ENCODE data around the gene GMCL1.
"Not testable (repeated sequence)": the region's sequence is repeated elsewhere in the genome, so short reads cannot be mapped to it uniquely, and the experiment has no call there.

GMCL1 gene, protein sequence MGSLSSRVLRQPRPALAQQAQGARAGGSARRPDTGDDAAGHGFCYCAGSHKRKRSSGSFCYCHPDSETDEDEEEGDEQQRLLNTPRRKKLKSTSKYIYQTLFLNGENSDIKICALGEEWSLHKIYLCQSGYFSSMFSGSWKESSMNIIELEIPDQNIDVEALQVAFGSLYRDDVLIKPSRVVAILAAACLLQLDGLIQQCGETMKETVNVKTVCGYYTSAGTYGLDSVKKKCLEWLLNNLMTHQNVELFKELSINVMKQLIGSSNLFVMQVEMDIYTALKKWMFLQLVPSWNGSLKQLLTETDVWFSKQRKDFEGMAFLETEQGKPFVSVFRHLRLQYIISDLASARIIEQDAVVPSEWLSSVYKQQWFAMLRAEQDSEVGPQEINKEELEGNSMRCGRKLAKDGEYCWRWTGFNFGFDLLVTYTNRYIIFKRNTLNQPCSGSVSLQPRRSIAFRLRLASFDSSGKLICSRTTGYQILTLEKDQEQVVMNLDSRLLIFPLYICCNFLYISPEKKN

DNA sequence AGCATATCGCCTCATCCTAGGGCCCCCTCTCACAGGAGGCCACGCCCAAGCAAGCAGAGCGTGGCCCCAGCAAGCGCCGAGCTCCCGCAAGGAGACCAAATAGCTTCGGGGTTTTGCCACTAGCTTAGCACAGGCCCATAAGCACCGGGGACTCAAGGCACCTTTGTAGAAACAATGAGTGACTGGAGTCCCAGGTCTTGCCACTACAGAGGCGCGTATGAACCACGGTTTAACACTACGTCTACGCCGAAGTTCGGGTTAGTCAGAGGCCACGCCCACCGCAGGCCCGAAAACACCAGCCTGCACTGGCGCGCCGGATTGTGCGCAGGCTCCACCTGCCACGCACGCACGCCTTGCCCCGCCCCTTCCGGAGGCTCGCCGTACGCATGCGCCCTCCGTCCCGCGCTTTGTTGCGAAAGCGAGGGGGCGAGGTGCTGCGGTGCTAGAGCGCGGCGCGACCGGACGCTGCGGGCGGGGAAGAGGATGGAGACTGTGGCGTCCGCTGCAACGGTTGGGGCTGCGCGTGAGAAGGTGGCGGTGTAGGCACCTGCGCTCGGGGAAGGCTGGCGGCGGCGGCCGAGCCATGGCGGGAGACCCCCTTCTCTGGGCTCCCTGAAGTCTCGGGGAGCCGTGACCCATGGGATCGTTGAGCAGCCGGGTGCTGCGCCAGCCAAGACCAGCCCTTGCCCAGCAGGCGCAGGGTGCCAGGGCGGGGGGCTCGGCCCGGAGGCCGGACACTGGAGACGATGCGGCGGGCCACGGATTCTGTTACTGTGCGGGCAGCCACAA, at the start of gene GMCL1:
Gene GMCL1, plus strand, starts transcription at position 405 of the 789 bp plus-strand sequence. Its CDS starts 233 bp downstream, at position 638.
- peak; percentile 98 for DNase-seq

DNA sequence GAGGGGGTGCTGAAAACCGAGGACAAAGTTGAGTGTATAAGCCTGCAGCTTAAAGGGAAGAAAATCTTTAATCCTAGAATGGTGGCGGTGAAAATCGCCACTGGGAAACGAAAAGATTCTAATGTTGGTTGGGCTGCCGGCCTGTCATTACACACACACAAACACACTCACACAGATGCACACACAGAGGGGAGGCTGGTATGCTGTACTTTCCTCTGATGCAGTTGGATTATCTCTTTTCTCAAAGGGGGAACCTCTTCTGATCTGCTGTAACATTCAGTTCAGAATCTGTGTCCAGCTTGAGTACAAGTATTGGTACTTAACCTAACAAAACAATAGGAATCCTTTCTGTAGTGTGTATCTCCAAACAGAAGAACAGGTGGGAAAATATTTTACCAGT, 48.5 kb upstream of the GMCL1 start:
- DNase-seq = no peak

DNA sequence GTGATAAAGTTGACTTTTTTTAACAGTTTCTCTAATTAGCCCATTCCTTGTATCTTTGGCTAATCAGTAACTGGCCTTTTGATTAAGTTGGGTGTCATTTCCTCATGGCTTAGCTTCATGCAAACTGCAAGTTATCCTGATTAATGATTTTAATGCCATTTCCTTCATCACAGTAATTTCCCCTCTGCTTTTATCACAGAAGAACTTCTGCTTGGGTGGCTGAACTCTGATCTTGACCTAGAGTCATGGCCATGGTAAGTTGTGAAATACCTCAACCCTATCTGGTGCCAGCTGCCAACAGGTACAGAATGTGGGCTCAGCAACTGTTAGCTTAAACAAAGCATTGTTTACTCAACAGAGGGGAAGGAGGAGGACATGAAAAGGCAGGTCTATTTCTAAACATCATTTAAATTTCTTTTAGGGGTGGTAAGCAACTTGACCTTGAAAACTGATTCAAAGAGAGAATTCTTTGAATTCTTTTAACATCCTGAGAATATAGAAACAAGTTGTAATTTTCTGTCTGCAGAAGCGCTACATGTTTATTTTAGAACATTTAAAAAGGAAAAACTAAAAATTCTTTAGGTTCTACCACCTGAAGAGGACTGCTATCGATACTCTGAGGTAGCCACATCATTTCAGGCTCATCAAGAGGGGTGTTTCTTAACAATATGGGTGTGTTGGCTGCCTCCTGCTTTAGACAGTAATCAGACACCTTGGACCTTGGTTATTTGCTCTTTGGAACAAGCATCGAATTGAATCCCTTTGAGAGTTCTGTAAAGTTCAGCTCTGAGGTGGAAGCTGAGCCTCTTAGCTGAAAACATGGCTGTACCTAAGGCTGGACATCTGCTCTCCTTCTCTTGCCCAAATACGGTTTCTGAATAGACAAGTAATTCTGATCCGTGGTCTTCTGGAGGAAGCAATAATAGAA, 47.9 kb upstream of the GMCL1 start:
- DNase-seq = no peak

DNA sequence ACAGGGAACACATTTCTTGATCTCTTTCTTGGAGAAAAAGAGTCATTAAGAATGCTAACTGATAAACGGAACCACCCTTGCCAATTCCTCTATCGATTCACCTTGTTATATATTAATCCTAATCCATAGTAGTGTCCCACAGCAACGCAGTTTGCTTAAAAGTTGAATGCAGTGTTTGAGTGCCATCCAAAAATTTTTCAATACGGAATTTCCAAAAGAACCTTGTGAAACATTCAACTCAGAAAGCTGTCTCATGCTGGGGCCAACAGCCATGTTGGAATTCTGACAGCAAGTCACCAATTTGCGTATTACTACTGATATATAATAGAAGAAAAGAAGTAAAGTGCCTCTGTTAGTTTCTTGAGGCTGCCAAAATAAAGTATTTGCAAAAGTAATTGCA, 45.2 kb upstream of the GMCL1 start:
- DNase-seq = no peak

DNA sequence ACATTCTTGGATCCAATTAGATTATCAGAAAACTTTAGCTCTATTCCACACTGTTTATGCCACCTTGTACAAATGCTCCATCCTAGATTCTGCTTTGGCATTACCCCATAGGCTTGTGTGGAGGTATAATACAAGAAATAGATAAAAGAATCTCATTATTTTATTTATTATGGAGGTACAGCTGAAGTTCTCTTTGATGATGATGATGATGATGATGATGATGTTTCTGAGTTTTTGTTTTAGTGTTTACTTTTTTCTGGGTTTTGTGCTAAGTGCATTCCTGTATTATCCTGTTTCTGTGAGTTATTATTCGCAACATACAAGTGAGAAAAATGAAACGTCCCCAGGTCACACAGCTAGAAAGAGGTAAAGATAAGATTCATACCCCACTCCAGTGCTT, 44.1 kb upstream of the GMCL1 start:
- no peak for DNase-seq

DNA sequence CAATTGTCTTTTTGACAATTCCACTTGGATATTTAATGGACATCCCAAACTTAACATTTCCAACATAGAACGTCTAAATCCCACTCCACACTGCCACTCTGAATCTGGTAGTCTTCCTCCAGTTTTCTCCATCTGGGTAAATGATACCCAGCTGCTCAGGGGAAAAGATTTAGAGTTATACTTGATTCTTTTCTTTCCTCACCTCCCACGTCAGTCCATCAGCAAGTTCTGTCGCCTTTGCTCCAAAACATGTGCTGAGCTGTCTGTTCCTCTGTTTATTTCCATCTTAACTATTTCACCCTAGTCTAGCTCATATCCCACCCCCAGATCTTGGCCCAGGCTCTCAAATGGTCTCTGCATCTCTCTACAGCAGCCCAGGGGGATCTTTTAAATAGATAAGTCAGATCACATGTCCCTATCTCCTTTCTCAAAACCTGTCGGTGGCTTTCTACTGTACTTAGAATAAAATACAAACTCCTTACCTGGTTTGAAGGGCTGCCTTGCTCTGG, 43.4 kb upstream of the GMCL1 start:
- no peak for DNase-seq

DNA sequence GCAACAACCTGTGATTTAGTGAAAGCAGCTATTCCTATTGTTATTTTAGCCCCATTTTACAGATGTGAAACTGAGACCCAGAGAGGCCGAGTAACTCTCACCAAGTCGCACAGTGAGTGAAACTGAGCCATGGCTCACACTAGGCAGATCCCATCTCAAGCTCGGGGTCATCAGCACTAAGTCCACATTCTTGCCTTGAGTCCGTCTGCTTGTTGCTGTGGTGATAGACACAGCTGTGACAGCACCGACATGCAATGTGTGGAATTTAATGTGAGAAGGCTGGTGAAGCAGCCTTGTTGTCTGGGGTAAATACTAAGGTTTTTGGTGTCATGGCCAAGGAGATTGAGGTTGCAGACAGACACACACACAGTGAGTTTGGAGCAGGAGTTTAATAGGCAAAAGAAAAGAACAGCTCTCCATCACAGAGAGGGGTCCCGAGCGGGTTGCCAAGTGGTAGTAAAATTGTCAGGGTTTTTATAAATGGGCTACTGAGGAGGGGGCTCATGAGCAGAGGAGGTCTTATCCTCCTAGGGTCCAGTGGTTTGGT, 40.2 kb upstream of the GMCL1 start:
- DNase-seq = no peak

DNA sequence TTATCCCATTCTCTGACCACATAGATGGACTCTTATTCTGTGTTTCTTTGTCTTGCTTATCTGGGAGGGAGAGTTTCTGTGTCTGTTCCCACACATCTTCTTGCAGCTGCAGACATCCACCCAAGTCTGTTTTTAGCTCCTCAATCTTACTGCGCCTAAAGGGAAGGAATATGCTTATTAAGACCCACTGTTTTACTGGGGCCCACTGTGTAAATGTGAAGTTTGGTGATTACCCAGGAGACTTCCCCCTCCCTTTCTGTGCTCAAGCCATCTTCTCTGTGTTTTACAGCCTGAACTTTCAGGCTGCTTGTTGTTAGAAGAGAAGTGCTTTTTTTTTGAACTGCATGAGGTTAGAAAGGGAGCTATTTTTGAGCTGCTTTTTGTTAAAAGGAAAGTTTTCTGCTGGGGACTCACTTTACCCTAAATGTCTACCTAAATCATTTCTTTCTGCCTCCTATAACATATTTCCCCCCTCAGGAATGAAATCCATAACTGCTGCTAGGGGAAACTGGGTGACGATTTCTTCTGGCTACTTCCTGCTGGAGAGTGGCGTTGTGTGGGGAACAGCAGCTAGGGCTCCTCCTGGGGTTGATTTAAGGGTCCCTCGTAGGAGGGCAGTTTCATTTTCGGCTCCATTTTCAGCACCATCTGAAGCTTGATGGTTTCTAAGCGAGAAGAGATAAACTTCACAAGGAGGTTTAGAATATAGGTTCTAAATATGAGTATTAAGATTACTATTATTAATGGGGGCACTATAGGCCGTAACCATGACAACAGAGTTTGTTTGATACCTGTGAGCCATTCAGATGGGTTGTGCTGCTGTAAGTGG, 39.5 kb upstream of the GMCL1 start:
- no peak for DNase-seq

DNA sequence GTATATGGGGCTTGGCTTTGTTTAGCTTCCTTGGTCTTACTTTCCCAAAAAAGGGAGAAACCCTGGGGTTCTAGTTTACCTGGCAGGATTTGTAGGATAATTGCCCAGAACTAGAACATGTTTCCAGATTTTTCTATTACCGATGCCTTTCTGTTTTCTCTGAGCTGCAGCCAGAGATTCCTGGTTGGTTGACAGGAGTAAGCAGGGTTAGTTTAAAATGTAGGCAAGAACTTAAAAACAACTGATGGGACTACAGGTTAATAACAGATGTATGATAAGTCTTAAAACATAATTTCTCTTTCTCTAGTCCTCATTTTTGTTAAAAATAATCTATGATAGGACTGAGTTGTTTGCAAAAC, 38.9 kb upstream of the GMCL1 start:
- no peak for DNase-seq

DNA sequence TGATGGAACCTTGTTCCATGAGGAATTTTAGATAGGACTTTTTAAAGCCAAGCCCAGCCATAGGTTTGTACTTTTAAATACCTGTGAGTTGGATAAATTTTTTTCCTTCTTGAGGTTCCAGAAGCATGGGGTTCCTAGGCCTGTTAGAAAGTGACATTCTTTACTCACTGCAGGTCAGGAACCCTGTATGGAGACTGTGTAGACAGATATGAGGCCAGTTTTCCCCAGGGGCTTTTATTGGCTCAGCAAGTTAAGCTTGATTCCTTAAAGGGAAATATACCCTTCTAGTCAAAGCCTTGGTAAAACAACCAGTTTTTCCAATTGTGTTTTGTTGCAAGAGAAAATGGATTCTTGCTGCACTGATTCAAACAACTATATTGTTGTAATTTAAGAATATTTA, 38.4 kb upstream of the GMCL1 start:
- no peak for DNase-seq

DNA sequence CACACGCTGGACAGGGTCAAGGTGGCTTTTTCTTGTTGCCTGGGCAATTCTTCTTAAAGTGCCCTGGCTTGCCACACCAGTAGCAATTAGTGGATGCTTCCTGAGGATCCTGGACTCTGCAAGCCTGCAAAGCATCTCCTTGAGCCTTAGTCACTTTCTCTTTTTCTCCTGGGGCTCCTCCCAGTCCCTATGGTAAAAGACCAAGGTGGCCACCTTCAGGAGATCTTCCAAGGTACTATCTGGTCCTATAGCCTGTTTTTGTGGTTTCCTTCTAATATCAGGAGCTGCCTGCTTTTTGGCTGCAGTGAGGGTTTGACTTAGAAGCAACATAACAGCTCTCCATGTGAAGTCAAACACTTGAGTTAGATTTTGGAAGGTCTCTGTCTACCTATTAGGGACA, 33.3 kb upstream of the GMCL1 start:
- no peak for DNase-seq

DNA sequence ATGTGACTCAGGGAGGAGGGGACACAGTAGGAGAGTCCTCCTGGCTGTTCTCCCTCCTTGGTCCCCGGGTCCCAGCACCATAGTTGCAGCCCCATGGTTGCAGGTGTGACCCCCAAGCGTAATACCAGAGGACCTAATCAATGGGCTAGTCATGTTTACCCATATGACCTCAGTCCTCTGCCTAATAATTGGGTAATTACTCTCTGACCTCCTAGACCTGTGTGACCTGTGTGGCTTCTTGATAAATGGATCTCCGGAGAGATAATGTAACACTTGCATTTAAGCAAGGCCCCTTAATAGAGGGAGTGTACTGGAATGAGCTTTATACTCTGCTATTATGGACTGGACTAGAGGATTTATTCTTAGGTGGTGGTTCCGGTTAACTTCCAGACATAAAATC, 32.2 kb upstream of the GMCL1 start:
- no peak for DNase-seq

DNA sequence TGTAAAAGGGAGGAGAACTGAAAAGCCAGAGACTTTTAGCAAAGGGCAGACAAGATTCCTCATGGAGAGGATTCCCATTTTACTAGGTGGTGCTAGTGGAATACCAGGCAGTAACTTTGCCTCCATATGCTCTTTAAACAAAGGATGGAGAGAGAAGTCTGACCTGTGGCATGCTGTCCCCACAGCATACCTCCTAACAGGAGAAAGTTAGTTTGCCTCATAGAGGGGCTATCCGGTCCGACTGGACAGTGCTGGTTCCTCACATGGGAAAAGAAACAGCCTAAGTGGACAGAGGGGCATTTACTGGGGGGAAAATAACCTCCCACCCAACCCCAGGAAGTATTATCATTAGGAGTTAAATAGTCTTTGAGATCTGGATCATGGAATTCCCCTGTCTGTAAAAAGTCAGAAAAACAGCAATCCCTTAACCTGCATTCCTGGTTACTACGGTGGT, 31.6 kb upstream of the GMCL1 start:
- DNase-seq = no peak

DNA sequence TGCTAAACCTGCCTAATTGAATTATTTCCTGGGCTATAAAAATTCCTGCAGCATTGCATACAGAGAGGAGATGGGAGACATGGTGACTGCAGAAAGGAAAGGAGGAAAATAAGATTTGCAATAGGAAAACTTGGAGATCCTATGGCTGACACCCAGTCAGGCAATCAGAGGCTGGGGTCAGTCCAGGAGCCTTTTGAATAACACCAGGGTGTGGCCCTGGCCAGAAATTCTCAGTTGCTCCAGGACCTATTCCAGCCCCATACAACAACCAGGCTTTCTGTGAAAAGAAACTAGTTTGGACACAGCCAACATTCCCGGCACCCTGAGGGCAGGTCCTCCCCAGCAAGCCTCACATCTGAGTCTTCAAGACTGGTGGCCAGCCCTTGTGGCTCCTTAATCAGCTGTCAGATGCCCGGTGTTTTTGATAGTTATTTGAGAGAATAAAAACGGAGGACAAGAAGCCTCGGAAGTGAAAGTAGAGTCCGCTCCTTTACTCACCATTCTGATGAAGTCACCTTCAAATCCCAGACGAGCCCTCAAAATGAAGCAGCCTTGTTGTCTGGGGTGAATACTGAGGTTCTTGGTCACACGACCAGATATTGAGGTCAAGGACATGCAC, 31.1 kb upstream of the GMCL1 start:
- DNase-seq = peak; percentile 58

DNA sequence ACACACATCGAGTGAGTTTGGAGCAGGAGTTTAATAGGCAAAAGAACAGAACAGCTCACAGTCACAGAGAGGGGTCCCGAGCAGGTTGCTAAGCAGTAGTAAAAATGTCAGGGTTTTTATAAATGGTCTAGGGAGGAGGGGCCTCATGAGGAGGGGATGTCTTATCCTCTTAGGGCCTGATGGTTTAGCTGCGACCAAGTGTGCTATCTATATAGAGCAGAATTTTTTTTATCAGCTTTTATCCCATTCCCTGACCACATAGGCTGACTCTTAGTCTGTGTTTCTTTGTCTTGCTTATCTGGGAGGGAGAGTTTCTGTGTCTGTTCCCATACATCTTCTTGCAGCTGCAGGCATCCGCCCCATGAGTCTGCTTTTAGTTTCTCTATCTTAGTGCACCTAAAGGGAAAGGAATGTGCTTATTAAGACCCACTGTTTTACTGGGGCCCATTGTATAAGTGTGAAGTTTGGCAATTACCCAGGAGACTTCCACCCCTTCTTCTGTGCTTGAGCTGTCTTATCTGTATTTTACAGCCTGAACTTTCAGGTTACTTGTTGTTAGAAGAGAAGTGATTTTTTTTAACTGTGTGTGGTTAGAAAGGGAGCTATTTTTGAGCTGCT, 30.4 kb upstream of the GMCL1 start:
- DNase-seq = peak; percentile 47

DNA sequence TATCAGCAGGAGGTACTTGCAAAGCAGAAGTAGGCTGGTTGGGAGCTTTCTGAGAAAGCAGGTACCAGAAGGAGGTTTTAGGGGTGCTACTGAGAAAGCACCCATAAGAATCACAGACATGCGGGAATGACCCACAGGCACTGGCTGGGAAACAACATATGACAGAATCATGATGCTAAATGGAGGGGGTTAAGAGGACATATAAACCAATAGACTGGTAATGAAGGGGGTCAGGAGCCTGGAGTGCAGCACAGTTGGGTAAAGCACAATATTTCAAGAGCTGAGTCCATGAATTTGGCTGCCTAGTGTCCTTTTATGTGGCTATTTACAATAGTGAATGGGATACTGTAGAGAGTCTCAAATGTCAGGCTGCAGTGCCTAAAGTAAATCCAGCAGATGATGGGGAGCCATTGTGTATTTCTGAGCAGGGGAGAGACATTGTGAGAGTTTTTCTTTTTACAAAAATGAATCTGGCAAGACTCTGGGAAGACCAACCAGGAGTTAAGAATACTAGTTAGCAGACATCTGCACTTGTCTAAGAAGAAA, 27.6 kb upstream of the GMCL1 start:
- no peak for DNase-seq

DNA sequence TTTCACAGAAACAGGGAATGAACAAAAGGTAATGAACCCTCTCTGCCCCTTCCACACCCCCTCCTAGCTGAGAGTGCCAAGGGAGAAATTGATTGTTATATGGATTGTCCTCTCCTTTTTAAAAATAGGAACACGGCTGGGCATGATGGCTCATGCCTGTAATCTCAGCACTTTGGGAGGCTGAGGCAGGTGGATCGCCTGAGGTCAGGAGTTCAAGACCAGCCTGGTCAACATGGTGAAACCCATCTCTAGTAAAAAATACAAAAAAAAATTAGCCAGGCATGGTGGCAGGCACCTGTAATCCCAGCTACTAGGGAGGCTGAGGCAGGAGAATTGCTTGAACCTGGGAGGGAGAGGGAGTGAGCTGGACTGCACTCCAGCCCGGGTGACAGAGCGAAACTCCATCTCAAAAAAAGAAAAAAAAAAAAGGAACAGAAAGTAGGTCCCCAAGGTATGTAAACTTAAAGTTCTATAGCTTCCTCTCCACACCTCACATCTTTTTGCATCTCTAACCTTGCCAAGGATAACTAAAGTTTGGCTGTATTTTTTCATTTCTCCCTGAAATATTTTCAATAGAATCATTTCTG, 26.6 kb upstream of the GMCL1 start:
- DNase-seq = not testable (repeated sequence)

DNA sequence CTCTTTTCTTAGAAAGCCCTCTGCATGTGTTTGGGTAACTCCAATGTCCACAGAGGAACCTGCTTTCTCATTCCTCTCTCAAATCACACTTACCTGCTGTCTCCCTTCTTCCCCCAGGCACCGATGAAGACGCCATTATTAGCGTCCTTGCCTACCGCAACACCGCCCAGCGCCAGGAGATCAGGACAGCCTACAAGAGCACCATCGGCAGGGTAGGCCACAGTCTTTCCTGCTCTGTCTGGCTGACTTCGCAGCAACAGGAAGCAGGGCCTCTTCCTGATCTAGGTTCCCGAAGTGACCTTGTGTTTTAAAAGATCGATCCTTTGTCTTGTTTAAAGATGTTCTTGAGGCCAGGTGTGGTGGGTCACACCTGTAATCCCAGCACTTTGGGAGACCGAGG, 25.0 kb upstream of the GMCL1 start:
- no peak for DNase-seq

DNA sequence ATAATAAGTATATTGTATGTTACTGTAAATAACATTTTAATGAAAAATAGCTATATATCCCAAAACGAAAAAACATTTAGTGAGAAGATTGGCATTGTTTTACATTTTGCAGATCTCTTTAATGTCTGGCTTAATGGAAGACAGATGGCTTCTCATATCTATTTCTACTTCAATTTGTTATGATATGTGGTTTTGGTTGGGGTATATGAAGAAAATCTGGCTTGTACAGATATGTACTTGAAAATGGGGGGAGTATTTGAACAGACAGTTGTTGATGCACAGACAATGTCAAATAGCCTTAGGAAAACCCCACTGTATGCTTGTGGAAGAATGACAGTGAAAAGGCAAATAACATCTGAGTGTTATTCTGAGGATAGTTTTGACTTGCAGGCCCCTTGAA, 23.6 kb upstream of the GMCL1 start:
- no peak for DNase-seq
